Neural progenitor cell (in vitro differentiated cells): ENCODE data around the gene SYVN1. TPM values are rescaled to one million over a fixed set of nuclear protein-coding genes. Genes with fewer than 3 reads are reported as not detected.

Experiments
- DNase-seq: peaks from one replicate; pipeline ENCODE4 v3.0.0-alpha.2; 2016; ENCODE audit warnings: low spot score
- H2AFZ ChIP-seq: fragments of 200-600 bp; sonication (generic); replicated peaks from 2 replicates; pipeline ENCODE4 v1.6.1; 2016; ENCODE audit warnings: antibody characterized with exemption
- H3F3A ChIP-seq: fragments of 200-600 bp; sonication (generic); 2 replicates; pipeline ENCODE4 v1.6.1; 2016; ENCODE audit warnings: antibody characterized with exemption, low read depth
- H3K27ac ChIP-seq: fragments of 200-600 bp; sonication (generic); 2 replicates; pipeline ENCODE4 v1.5.1; 2016; ENCODE audit warnings: mild to moderate bottlenecking
- H3K27me3 ChIP-seq: fragments of 200-600 bp; sonication (generic); 2 replicates; pipeline ENCODE4 v1.6.1; 2016; ENCODE audit warnings: mild to moderate bottlenecking, moderate library complexity
- H3K36me3 ChIP-seq: fragments of 200-600 bp; sonication (generic); 2 replicates; pipeline ENCODE4 v1.5.1; 2016
- H3K4me1 ChIP-seq: fragments of 200-600 bp; sonication (generic); 2 replicates; pipeline ENCODE4 v1.6.1; 2016; ENCODE audit warnings: mixed run types
- H3K4me2 ChIP-seq: fragments of 200-600 bp; sonication (generic); 2 replicates; pipeline ENCODE4 v1.6.1; 2016
- H3K4me3 ChIP-seq: fragments of 200-600 bp; sonication (generic); 2 replicates; pipeline ENCODE4 v1.5.1; 2016
- H3K79me2 ChIP-seq: fragments of 200-600 bp; sonication (generic); 2 replicates; pipeline ENCODE4 v1.6.1; 2016; ENCODE audit warnings: low read depth
- H3K9ac ChIP-seq: fragments of 200-600 bp; sonication (generic); 2 replicates; pipeline ENCODE4 v1.6.1; 2016
- H3K9me3 ChIP-seq: fragments of 200-600 bp; sonication (generic); 2 replicates; pipeline ENCODE4 v1.5.1; 2016; ENCODE audit warnings: low read depth
- H4K20me1 ChIP-seq: fragments of 200-600 bp; sonication (generic); 2 replicates; pipeline ENCODE4 v1.6.1; 2016; ENCODE audit warnings: low read depth
- H3K27ac Mint-ChIP-seq: 3 replicates; pipeline ENCODE4 v1.8.0; 2021; ENCODE audit warnings: mixed read lengths
- H3K27me3 Mint-ChIP-seq: 2 replicates; pipeline ENCODE4 v1.8.0; 2022; ENCODE audit warnings: low read depth, mild to moderate bottlenecking, inconsistent platforms, moderate library complexity, mixed read lengths; ENCODE audit not compliant: insufficient read depth
- H3K36me3 Mint-ChIP-seq: 3 replicates; pipeline ENCODE4 v1.8.0; 2021; ENCODE audit warnings: mixed read lengths
- H3K4me1 Mint-ChIP-seq: 3 replicates; pipeline ENCODE4 v1.8.0; 2021; ENCODE audit warnings: mixed read lengths
- H3K4me3 Mint-ChIP-seq: 3 replicates; pipeline ENCODE4 v1.8.0; 2021; ENCODE audit warnings: mild to moderate bottlenecking, moderate library complexity, mixed read lengths
- H3K9me3 Mint-ChIP-seq: 3 replicates; pipeline ENCODE4 v1.8.0; 2020; ENCODE audit warnings: mixed read lengths
- CTCF ChIP-seq: fragments of 200-600 bp; sonication (generic); IDR thresholded peaks from 2 replicates; pipeline ENCODE4 v1.5.1; 2017; ENCODE audit warnings: antibody characterized with exemption, mild to moderate bottlenecking
- EZH2 ChIP-seq: fragments of 200-600 bp; sonication (generic); IDR thresholded peaks from 2 replicates; pipeline ENCODE4 v1.6.1; 2017; ENCODE audit warnings: antibody characterized with exemption, mild to moderate bottlenecking, moderate library complexity
- EZH2phosphoT487 ChIP-seq: fragments of 200-600 bp; sonication (generic); IDR thresholded peaks from 2 replicates; pipeline ENCODE4 v1.6.1; 2017; ENCODE audit warnings: antibody characterized with exemption
- total RNA-seq: library from RNA; depleted of rRNA; stranded (reverse); fragments of >200 nt; gene quantifications from 2 replicates; pipeline ENCODE4 v1.2.3, GENCODE V29; 2015; ENCODE audit warnings: low replicate concordance

The SYVN1 gene
- total RNA-seq, 1 donor from 2014 or later, result 7.2 TPM

GRCh38 chr11:65100674-65101350 lies 33.5 kb downstream of the SYVN1 start:
- H3K4me1 Mint-ChIP-seq, result peaks cover 1% of the 10 kb centered on the region
- TF ChIP-seq EZH2phosphoT487, result no peak
- TF ChIP-seq EZH2, result no peak
- TF ChIP-seq CTCF, result no peak

DNA sequence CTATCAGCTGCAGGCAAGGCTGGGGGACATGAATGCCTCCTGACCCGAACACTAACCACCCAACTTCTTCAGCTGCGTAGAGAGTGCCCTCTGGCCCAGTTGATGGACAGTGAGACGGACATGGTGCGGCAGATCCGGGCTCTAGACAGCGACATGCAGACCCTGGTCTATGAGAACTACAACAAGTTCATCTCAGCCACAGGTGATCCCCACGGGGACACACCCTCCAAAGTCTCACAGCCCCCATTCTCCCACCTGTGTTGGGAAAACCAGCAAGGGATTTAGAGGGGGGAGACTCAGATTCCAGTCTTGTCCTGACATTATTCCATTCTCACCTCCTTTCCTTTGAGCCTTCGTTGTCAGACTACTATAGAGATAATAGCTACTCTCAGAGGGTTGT lies 37.4 kb downstream of the SYVN1 start:
- Histone ChIP-seq H3K27ac (peak overlapping the region; percentile 16), H3K4me1 (peaks cover 7% of the 10 kb centered on the region), H3K9me3 (no peaks in the 10 kb centered on the region), H4K20me1 (peaks cover 13% of the 10 kb centered on the region), H3K4me3 (peak overlapping the region; percentile 92), H3K9ac (no peak overlapping the region), H3K79me2 (peaks cover 14% of the 10 kb centered on the region), H3K36me3 (no peaks in the 10 kb centered on the region), H3K27me3 (no peaks in the 10 kb centered on the region), H2AFZ (no peak overlapping the region), H3F3A (peaks cover 15% of the 10 kb centered on the region), H3K4me2 (peak overlapping the region; percentile 74)
- TF ChIP-seq CTCF (no peak), EZH2phosphoT487 (no peak), EZH2 (no peak)
- Mint-ChIP-seq H3K4me1 (peaks cover 7% of the 10 kb centered on the region), H3K36me3 (peaks cover 4% of the 10 kb centered on the region), H3K9me3 (no peaks in the 10 kb centered on the region), H3K27me3 (no peaks in the 10 kb centered on the region), H3K4me3 (peak overlapping the region; percentile 95), H3K27ac (no peak overlapping the region)
- DNase-seq, result no peak

More at GRCh38 chr11:65100674-65101350, 33.5 kb downstream of the SYVN1 start:
- H3K4me3 ChIP-seq, result no peak overlapping the region
- no peaks in the 10 kb centered on the region for H3K9me3 Mint-ChIP-seq
- H3K4me2 ChIP-seq, result no peak overlapping the region
- no peak overlapping the region for H3K9ac ChIP-seq
- H3K27me3 ChIP-seq, result no peaks in the 10 kb centered on the region
- peaks cover 7% of the 10 kb centered on the region for H3K4me1 ChIP-seq
- no peak overlapping the region for H3K27ac ChIP-seq
- no peak overlapping the region for H3K27ac Mint-ChIP-seq
- H2AFZ ChIP-seq, result no peak overlapping the region
- H4K20me1 ChIP-seq, result peaks cover 13% of the 10 kb centered on the region
- H3K79me2 ChIP-seq, result peaks cover 27% of the 10 kb centered on the region
- peaks cover 2% of the 10 kb centered on the region for H3K27me3 Mint-ChIP-seq
- H3K4me3 Mint-ChIP-seq, result no peak overlapping the region
- no peaks in the 10 kb centered on the region for H3K9me3 ChIP-seq
- no peaks in the 10 kb centered on the region for H3K36me3 ChIP-seq
- DNase-seq, result no peak
- peaks cover 15% of the 10 kb centered on the region for H3F3A ChIP-seq
- peaks cover 6% of the 10 kb centered on the region for H3K36me3 Mint-ChIP-seq

DNA sequence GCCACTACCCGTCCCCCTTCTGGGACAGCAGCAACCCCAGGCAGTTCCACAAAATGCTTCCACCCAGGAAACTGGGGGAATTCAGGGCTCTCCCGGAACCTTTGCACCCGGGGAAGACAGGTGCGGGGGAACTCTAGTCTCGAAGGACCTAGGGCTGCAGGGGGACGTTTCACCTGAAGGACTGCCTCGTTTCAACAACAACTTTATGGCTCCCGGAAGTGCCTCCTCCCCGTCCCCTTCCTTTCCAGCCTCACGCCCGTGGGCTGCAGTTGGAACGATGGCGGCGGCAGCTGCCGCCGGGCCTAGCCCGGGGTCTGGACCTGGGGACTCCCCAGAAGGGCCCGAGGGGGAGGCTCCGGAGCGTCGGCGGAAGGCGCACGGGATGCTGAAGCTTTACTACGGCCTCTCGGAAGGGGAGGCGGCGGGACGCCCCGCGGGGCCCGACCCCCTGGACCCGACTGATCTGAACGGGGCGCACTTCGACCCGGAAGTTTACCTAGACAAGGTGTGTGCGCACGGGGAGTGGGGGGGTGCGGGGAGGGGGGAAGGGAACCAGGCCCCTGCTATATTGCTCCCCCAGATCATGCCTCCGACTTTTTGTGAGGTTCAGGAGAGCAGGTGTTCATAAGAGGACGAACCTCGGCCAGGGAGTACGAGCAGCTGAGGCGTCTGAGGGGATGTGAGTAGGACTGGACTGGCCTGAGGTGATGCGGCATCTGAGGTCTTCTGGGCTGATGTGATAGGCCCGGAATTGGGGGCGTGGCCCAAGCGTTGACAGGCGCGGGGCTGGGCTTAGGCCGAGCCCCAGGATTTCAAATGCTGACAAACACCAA lies 38.1 kb downstream of the SYVN1 start, which contains the start of gene VPS51:
VPS51 (plus strand) TSS at position 241 of the 833 bp plus-strand sequence; CDS start at position 278, 37 bp downstream.
- peak within 1 kb of the TSS; percentile 92 for H3K4me3 ChIP-seq
- no peaks in the 10 kb centered on the region for H3K9me3 ChIP-seq
- H3K9ac ChIP-seq, result peak within 1 kb of the TSS; percentile 75
- H3K4me1 Mint-ChIP-seq, result peaks cover 7% of the 10 kb centered on the region
- peaks cover 13% of the 10 kb centered on the region for H4K20me1 ChIP-seq
- peak; percentile 96 for DNase-seq
- H3K36me3 Mint-ChIP-seq, result peaks cover 4% of the 10 kb centered on the region
- no peak for TF ChIP-seq EZH2phosphoT487
- no peak for TF ChIP-seq EZH2
- TF ChIP-seq CTCF, result no peak
- H3K9me3 Mint-ChIP-seq, result no peaks in the 10 kb centered on the region
- H3F3A ChIP-seq, result peaks cover 13% of the 10 kb centered on the region
- no peaks in the 10 kb centered on the region for H3K27me3 Mint-ChIP-seq
- no peaks in the 10 kb centered on the region for H3K36me3 ChIP-seq
- H3K27ac ChIP-seq, result peak within 1 kb of the TSS; percentile 53
- H3K27ac Mint-ChIP-seq, result peak within 1 kb of the TSS; percentile 100
- peaks cover 7% of the 10 kb centered on the region for H3K4me1 ChIP-seq
- no peaks in the 10 kb centered on the region for H3K27me3 ChIP-seq
- H2AFZ ChIP-seq, result peak within 1 kb of the TSS; percentile 99
- peaks cover 14% of the 10 kb centered on the region for H3K79me2 ChIP-seq
- peak within 1 kb of the TSS; percentile 74 for H3K4me2 ChIP-seq
- peak within 1 kb of the TSS; percentile 95 for H3K4me3 Mint-ChIP-seq
